ENCODE results near the gene GPC1. TPM values are rescaled to one million over a fixed set of nuclear protein-coding genes. Genes with fewer than 3 reads are reported as not detected.

The GPC1 gene
- total and polyA plus RNA-seq, 2 of the 13 experiments (the other 11 are each of a cell fraction or from before 2014, with no cell fraction given): 4.0 to 5.5 TPM

DNA sequence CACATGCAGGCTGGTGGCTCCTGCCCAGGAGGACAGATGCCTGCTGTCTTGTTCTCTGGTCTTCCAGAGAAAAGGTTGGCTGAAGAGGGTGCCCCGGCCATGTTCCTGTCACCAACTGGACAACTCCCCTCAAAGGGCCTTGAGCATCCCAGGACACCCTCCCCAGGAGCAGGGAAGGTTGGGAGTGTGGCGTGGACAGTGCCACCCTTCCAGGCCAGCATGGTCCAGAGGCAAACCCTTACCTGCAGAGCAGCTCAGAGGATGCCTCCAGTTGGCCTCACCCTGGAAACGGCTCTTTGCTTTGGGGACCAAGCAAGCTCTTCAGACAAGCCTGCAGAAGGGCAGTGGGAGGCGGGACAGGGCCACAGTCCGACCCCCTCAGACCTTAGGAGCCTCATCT lies 4.9 kb upstream of the GPC1 start:
- Histone ChIP-seq H3K79me2 (ENCODE audit: insufficient read depth, low read length) (no peaks in the 10 kb centered on the region), H3K36me3 (replicated peaks in 1 of 2; ENCODE audit: control insufficient read depth in 1 of 2, insufficient read depth in 2 of 2, low read length in 2 of 2) (no peaks in the 10 kb centered on the region), H3K27ac (ENCODE audit: extremely low read length, insufficient read depth, low read length) (no peak overlapping the region), H2AFZ (ENCODE audit: low read length) (no peak overlapping the region), H3K9ac (ENCODE audit: insufficient read depth, low read depth, low read length) (no peak overlapping the region), H3K9me3 (ENCODE audit: low read length) (no peaks in the 10 kb centered on the region), H3K4me2 (ENCODE audit: low read depth, low read length) (no peak overlapping the region), H3K27me3 (ENCODE audit: control insufficient read depth in 1 of 2, insufficient read depth in 2 of 2, low read length in 2 of 2) (peaks cover 32 to 91% of the 10 kb centered on the region in 2 experiments), H3K4me1 (ENCODE audit: insufficient read depth, low read length) (no peaks in the 10 kb centered on the region), H4K20me1 (ENCODE audit: insufficient read depth, low read length) (no peaks in the 10 kb centered on the region; the same call in 1 of the 2 replicates), H3K4me3 (replicated peaks in 1 of 3; ENCODE audit: insufficient read depth in 1 of 3, low read depth in 2 of 3, low read length in 3 of 3) (no peak overlapping the region)
- 0% methylated on average over 4 of the region's 5 CpGs for whole genome bisulfite sequencing (ENCODE audit: low lambda C conversion rate)
- in situ Hi-C loops (cut with HindIII; ENCODE audit: extremely low pct_ligation_motif_present, low pct_unique_long_range_greater_than_20kb): no loop called here
- ATAC-seq (no peak), FAIRE-seq (no peak), DNase-seq (ENCODE audit: low spot score) (no peak)
- TF ChIP-seq DR1 (CRISPR knock-in tag; IDR thresholded peaks at IDR 0.05) (no peak), SYNCRIP (IDR thresholded peaks at IDR 0.05; ENCODE audit: insufficient read depth, low read depth, low read length) (no peak), FOXC1 (CRISPR knock-in tag; IDR thresholded peaks at IDR 0.05; ENCODE audit: borderline replicate concordance) (no peak), MTA3 (CRISPR knock-in tag; IDR thresholded peaks at IDR 0.05) (no peak)
- TF ChIP-seq, protein P1, sequence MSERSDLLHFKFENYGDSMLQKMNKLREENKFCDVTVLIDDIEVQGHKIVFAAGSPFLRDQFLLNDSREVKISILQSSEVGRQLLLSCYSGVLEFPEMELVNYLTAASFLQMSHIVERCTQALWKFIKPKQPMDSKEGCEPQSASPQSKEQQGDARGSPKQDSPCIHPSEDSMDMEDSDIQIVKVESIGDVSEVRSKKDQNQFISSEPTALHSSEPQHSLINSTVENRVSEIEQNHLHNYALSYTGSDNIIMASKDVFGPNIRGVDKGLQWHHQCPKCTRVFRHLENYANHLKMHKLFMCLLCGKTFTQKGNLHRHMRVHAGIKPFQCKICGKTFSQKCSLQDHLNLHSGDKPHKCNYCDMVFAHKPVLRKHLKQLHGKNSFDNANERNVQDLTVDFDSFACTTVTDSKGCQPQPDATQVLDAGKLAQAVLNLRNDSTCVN (CRISPR knock-in tag; IDR thresholded peaks at IDR 0.05; ENCODE audit: borderline replicate concordance): no peak
- TF ChIP-seq, protein P2, sequence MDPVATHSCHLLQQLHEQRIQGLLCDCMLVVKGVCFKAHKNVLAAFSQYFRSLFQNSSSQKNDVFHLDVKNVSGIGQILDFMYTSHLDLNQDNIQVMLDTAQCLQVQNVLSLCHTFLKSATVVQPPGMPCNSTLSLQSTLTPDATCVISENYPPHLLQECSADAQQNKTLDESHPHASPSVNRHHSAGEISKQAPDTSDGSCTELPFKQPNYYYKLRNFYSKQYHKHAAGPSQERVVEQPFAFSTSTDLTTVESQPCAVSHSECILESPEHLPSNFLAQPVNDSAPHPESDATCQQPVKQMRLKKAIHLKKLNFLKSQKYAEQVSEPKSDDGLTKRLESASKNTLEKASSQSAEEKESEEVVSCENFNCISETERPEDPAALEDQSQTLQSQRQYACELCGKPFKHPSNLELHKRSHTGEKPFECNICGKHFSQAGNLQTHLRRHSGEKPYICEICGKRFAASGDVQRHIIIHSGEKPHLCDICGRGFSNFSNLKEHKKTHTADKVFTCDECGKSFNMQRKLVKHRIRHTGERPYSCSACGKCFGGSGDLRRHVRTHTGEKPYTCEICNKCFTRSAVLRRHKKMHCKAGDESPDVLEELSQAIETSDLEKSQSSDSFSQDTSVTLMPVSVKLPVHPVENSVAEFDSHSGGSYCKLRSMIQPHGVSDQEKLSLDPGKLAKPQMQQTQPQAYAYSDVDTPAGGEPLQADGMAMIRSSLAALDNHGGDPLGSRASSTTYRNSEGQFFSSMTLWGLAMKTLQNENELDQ (CRISPR knock-in tag; IDR thresholded peaks at IDR 0.05; ENCODE audit: borderline replicate concordance): no peak
- CTCF ChIA-PET (ENCODE audit: low intra/inter-chr PET ratio, low total read pairs): interaction anchor here (1.7 kb wide), 1 partner anchor 198 kb away, joined by 8 read pairs; no protein-coding TSS in a partner anchor
- intact Hi-C loops (cut with micrococcal nuclease; ENCODE audit: unreplicated experiment): no loop called here
- no TSS peak for BruUV-seq (replicated peaks)
- POLR2A ChIA-PET: no interaction called here
